ENCODE data around the gene DLG2. TPM values are rescaled to one million over a fixed set of nuclear protein-coding genes. Genes with fewer than 3 reads are reported as not detected.

The DLG2 gene
- total RNA-seq, 2 experiments from 2014 or later, result 6.9 to 8.2 TPM

DNA sequence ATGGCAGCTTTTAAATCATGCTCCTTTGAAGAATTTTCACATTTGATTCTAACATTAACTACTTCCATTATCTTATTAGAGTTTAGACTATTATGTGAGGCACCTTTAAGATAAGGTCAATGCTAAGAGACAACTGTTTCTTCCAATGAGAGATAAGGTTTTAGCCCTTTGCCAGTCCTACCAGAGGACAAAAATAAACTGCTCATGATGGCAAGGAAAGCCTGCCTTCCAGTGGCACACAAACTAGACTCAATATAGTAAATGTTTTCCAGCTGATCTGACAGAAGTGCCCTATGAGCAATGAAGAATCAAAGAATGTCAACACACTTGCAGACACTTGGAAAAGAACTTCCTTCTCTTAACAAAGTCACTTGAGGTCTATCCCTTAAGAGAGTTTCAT is 1188.6 kb downstream of the DLG2 start:
- BruUV-seq (replicated peaks), result no TSS peak
- no peak for DNase-seq (ENCODE audit: low spot score)
- Histone ChIP-seq H3K79me2 (ENCODE audit: insufficient read depth, low read depth, low read length) (no peaks in the 10 kb centered on the region), H3K9me2 (ENCODE audit: insufficient read depth, low read length) (no peaks in the 10 kb centered on the region), H3K36me3 (ENCODE audit: insufficient read depth, low read length) (no peaks in the 10 kb centered on the region), H4K20me1 (ENCODE audit: insufficient read depth, low read length) (no peaks in the 10 kb centered on the region), H3K4me2 (ENCODE audit: low read length) (no peak overlapping the region), H2AFZ (ENCODE audit: low read length) (no peak overlapping the region), H3K4me3 (ENCODE audit: low read depth, low read length, poor library complexity, severe bottlenecking) (no peak overlapping the region), H3K27ac (ENCODE audit: low read depth, low read length, poor library complexity, severe bottlenecking) (no peak overlapping the region), H3K4me1 (ENCODE audit: insufficient read depth, low read length, poor library complexity, severe bottlenecking) (no peaks in the 10 kb centered on the region), H3K9me3 (ENCODE audit: low read length) (no peaks in the 10 kb centered on the region)
- intact Hi-C loops (cut with micrococcal nuclease; ENCODE audit: unreplicated experiment), result no loop called here
- TF ChIP-seq EZH2phosphoT487 (IDR thresholded peaks at IDR 0.05; ENCODE audit: borderline replicate concordance, low read depth, low read length) (no peak), CTCF (conservative IDR thresholded peaks at IDR 0.05; ENCODE audit: low read length) (no peak)
- CTCF ChIA-PET (ENCODE audit: unreplicated experiment), result no interaction called here
- POLR2A ChIA-PET, result no interaction called here

DNA sequence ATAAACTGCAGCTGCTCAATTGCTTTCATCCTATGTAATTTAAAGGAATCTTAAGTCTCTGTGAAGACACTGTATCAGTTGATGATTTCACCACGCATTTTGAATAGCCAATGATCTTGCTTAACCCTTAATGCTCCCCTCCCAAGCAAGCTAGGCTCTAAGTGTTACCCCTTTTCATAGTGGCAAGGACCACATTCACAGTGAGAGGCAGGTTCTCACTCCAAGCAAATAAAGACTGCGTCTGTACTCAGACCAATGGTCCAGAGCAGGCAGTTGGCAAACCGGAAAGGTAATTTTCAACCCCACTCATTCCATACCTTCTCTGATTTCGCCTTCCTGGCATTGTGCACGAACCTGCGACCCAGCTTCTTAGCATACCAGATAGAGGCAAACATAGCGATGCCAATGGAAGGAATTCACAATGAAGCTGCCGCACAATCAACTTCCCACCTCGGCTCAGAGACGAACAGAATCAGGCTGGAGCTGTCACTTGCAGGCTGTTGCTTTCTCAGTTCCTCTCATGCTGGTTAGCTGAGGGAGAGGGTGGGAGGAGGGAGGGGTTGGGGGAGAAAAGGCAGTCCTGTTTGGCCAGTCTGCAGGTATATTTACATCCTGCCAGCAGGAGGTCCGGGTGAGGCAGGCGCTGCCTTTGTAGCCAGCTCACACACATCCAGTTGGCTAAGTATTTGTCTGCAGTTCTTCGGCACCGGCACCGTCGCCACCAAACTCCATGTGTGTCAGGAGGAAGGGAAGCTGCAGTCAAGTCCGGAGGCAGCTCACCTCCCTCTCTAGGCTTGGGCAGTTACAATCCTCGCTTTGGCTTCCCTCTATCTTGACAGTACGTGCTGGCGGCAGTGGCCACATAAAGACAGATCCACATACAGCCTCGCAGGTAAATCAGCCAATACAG is 1189.8 kb downstream of the DLG2 start:
- Histone ChIP-seq H3K4me1 (ENCODE audit: insufficient read depth, low read length, poor library complexity, severe bottlenecking) (no peaks in the 10 kb centered on the region), H3K9me2 (ENCODE audit: insufficient read depth, low read length) (no peaks in the 10 kb centered on the region), H3K79me2 (ENCODE audit: insufficient read depth, low read depth, low read length) (no peaks in the 10 kb centered on the region), H3K4me3 (ENCODE audit: low read depth, low read length, poor library complexity, severe bottlenecking) (no peak overlapping the region), H2AFZ (ENCODE audit: low read length) (no peak overlapping the region), H3K4me2 (ENCODE audit: low read length) (no peak overlapping the region; the same call in 1 of the 2 replicates), H4K20me1 (ENCODE audit: insufficient read depth, low read length) (no peaks in the 10 kb centered on the region), H3K9me3 (ENCODE audit: low read length) (no peaks in the 10 kb centered on the region), H3K27ac (ENCODE audit: low read depth, low read length, poor library complexity, severe bottlenecking) (no peak overlapping the region), H3K36me3 (ENCODE audit: insufficient read depth, low read length) (no peaks in the 10 kb centered on the region)
- intact Hi-C loops (cut with micrococcal nuclease; ENCODE audit: unreplicated experiment), result no loop called here
- BruUV-seq (replicated peaks), result no TSS peak
- CTCF ChIA-PET (ENCODE audit: unreplicated experiment), result no interaction called here
- POLR2A ChIA-PET, result interaction anchor here (1.0 kb wide), 1 partner anchor 460 kb away, joined by 3 read pairs; no protein-coding TSS in a partner anchor
- TF ChIP-seq CTCF (conservative IDR thresholded peaks at IDR 0.05; ENCODE audit: low read length) (no peak), EZH2phosphoT487 (IDR thresholded peaks at IDR 0.05; ENCODE audit: borderline replicate concordance, low read depth, low read length) (no peak)
- peak; percentile 15 for DNase-seq (ENCODE audit: low spot score)

DNA sequence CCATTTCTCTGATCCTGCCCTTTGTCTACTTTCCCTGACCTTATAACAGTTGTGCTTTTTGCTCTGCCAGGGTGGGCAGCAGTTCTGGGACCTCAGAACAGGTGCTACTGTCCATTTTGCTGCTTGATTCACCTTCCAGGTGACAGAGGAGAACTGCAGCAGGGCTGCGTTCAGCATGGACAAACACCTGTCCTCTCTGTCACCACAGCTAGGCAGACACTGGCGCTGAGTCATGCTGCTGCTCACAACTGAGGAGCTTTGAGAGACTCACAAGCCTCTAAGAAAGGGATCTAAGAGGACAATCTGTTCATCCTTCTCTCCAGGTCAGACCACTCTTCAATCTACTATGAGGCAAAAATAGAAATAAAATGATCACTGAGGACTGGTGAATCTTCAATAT is 1196.5 kb downstream of the DLG2 start:
- ChIA-PET CTCF (ENCODE audit: unreplicated experiment) (no interaction called here), POLR2A (interaction anchor here (0.6 kb wide), 1 partner anchor 23 kb away, joined by 3 read pairs; no protein-coding TSS in a partner anchor)
- TF ChIP-seq CTCF (conservative IDR thresholded peaks at IDR 0.05; ENCODE audit: low read length) (no peak), EZH2phosphoT487 (IDR thresholded peaks at IDR 0.05; ENCODE audit: borderline replicate concordance, low read depth, low read length) (no peak)
- no peak overlapping the region for H3K4me3 ChIP-seq (ENCODE audit: low read depth, low read length, poor library complexity, severe bottlenecking)
- no TSS peak for BruUV-seq (replicated peaks)
- H3K4me1 ChIP-seq (ENCODE audit: insufficient read depth, low read length, poor library complexity, severe bottlenecking), result no peaks in the 10 kb centered on the region
- H3K9me3 ChIP-seq (ENCODE audit: low read length), result no peaks in the 10 kb centered on the region
- no peak for DNase-seq (ENCODE audit: low spot score)
- intact Hi-C loops (cut with micrococcal nuclease; ENCODE audit: unreplicated experiment), result no loop called here
- no peaks in the 10 kb centered on the region for H3K9me2 ChIP-seq (ENCODE audit: insufficient read depth, low read length)
- no peak overlapping the region for H3K27ac ChIP-seq (ENCODE audit: low read depth, low read length, poor library complexity, severe bottlenecking)
- no peaks in the 10 kb centered on the region for H3K79me2 ChIP-seq (ENCODE audit: insufficient read depth, low read depth, low read length)
- no peak overlapping the region for H3K4me2 ChIP-seq (ENCODE audit: low read length)
- no peak overlapping the region for H2AFZ ChIP-seq (ENCODE audit: low read length)
- no peaks in the 10 kb centered on the region for H3K36me3 ChIP-seq (ENCODE audit: insufficient read depth, low read length)
- H4K20me1 ChIP-seq (ENCODE audit: insufficient read depth, low read length), result no peaks in the 10 kb centered on the region
